ENCODE results near the gene WBP2. TPM values are rescaled to one million over a fixed set of nuclear protein-coding genes. Genes with fewer than 3 reads are reported as not detected.

Gene WBP2
- total and polyA plus RNA-seq, 2 of the 13 experiments (the other 11 are each of a cell fraction or from before 2014, with no cell fraction given): 29.2 to 29.5 TPM

DNA sequence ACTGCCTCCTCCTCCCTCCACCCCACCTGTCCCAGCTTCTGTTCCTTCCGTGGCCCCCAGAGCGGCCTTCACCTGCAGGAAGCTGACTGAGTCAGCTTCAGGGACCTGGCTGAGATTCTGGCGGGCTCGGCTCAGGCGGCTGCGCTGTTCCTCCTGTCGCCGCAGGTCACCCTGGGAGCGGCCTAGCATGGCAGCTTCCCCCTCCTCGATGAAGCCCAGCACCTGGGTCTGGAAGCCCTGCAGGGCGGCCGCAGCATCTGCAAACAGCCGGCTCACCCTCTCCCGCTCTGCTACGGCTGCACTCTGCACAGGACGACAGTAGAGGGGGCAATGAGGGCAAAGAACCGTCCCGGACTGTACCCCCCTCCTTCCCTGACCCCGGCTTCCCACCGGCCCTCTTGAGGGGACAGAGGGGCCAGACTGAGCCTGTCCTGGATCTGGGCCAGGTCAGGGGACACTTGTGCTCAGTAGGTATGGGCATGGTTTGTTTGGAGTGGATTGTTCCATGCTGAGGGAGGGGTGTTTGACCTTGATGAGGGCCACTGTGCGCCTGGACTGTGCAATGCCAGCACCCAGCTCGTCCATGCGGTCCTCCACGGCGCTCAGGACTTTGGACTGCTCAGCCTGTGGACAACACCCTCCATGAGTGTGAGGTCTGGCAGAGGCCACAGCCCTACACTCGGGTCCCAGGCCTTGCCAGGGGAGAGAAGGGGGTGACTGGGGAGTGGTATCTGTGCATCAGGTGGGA is 21.2 kb upstream of the WBP2 start (continued):
- TF ChIP-seq FOSL2 (CRISPR knock-in tag; IDR thresholded peaks at IDR 0.05): peak; percentile 75
- TF ChIP-seq, protein P1, sequence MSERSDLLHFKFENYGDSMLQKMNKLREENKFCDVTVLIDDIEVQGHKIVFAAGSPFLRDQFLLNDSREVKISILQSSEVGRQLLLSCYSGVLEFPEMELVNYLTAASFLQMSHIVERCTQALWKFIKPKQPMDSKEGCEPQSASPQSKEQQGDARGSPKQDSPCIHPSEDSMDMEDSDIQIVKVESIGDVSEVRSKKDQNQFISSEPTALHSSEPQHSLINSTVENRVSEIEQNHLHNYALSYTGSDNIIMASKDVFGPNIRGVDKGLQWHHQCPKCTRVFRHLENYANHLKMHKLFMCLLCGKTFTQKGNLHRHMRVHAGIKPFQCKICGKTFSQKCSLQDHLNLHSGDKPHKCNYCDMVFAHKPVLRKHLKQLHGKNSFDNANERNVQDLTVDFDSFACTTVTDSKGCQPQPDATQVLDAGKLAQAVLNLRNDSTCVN (CRISPR knock-in tag; IDR thresholded peaks at IDR 0.05; ENCODE audit: borderline replicate concordance): peak; percentile 27
- TF ChIP-seq NR2F1 (CRISPR knock-in tag; IDR thresholded peaks at IDR 0.05): peak in 1 of 2 experiments; percentile 70; a peak in 3 of 4 replicates
- TF ChIP-seq HES4 (CRISPR knock-in tag; IDR thresholded peaks at IDR 0.05; ENCODE audit: borderline replicate concordance): peak; percentile 26
- peak; percentile 99 for TF ChIP-seq ZBTB7A (CRISPR knock-in tag; IDR thresholded peaks at IDR 0.05)
- TF ChIP-seq PLRG1 (conservative IDR thresholded peaks at IDR 0.05): no peak
- peak; percentile 53 for TF ChIP-seq ZNF44 (CRISPR knock-in tag; IDR thresholded peaks at IDR 0.05)
- peak; percentile 82 for TF ChIP-seq RBM39 (IDR thresholded peaks at IDR 0.05; ENCODE audit: low read depth, low read length, poor library complexity, severe bottlenecking)
- TF ChIP-seq KLF11 (CRISPR knock-in tag; IDR thresholded peaks at IDR 0.05): peak; percentile 17; the same call in 1 of the 2 replicates
- TF ChIP-seq MEIS2 (CRISPR knock-in tag; IDR thresholded peaks at IDR 0.05): no peak; the same call in 1 of the 2 replicates
- TF ChIP-seq, protein P2, sequence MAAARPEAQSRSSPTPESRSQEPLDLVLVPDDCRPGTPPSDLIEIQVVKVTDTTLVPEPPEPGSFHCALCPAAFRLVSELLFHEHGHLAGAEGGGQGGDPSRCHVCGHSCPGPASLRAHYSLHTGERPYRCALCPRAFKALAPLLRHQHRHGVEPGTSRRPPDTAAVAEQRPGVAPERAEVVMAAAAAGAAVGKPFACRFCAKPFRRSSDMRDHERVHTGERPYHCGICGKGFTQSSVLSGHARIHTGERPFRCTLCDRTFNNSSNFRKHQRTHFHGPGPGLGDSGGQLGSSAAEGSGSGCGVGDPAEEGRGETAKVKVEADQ (CRISPR knock-in tag; IDR thresholded peaks at IDR 0.05; ENCODE audit: borderline replicate concordance): peak; percentile 46; the same call in 1 of the 2 replicates
- peak; percentile 96; the same call in 1 of the 2 replicates for TF ChIP-seq ZNF337 (CRISPR knock-in tag; IDR thresholded peaks at IDR 0.05; ENCODE audit: borderline replicate concordance, low read depth)
- 0 out of 2 replicates have a peak, but pooled peaks have one; percentile 67 for TF ChIP-seq ZNF234 (CRISPR knock-in tag; conservative IDR thresholded peaks at IDR 0.05)
- peak; percentile 82 for TF ChIP-seq ZC3H4 (CRISPR knock-in tag; IDR thresholded peaks at IDR 0.05; ENCODE audit: borderline replicate concordance)
- TF ChIP-seq, protein P3, sequence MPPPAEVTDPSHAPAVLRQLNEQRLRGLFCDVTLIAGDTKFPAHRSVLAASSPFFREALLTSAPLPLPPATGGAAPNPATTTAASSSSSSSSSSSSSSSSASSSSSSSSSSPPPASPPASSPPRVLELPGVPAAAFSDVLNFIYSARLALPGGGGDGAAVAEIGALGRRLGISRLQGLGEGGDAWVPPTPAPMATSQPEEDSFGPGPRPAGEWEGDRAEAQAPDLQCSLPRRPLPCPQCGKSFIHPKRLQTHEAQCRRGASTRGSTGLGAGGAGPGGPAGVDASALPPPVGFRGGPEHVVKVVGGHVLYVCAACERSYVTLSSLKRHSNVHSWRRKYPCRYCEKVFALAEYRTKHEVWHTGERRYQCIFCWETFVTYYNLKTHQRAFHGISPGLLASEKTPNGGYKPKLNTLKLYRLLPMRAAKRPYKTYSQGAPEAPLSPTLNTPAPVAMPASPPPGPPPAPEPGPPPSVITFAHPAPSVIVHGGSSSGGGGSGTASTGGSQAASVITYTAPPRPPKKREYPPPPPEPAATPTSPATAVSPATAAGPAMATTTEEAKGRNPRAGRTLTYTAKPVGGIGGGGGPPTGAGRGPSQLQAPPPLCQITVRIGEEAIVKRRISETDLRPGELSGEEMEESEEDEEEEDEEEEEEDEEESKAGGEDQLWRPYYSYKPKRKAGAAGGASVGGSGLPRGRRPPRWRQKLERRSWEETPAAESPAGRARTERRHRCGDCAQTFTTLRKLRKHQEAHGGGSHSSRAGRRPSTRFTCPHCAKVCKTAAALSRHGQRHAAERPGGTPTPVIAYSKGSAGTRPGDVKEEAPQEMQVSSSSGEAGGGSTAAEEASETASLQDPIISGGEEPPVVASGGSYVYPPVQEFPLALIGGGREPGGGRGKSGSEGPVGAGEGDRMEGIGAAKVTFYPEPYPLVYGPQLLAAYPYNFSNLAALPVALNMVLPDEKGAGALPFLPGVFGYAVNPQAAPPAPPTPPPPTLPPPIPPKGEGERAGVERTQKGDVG (CRISPR knock-in tag; IDR thresholded peaks at IDR 0.05; ENCODE audit: borderline replicate concordance): peak; percentile 88; the same call in 1 of the 2 replicates
- TF ChIP-seq MTF2 (CRISPR knock-in tag; IDR thresholded peaks at IDR 0.05; ENCODE audit: borderline replicate concordance): no peak
- TF ChIP-seq ARHGAP35 (CRISPR knock-in tag; IDR thresholded peaks at IDR 0.05; ENCODE audit: borderline replicate concordance): no peak; the same call in none of the 2 replicates
- TF ChIP-seq NFIC (IDR thresholded peaks at IDR 0.05; ENCODE audit: low read length): peak; percentile 88; the same call in 1 of the 2 replicates
- TF ChIP-seq SRSF4 (IDR thresholded peaks at IDR 0.05; ENCODE audit: low read depth, low read length, poor library complexity, severe bottlenecking): no peak
- peak; percentile 97 for TF ChIP-seq ZIK1 (CRISPR knock-in tag; IDR thresholded peaks at IDR 0.05; ENCODE audit: borderline replicate concordance, low read depth)
- peak; percentile 86; the same call in 1 of the 2 replicates for TF ChIP-seq POLR2AphosphoS2 (IDR thresholded peaks at IDR 0.05; ENCODE audit: low read depth, low read length)
- TF ChIP-seq ZBTB38 (CRISPR knock-in tag; IDR thresholded peaks at IDR 0.05): peak; percentile 93
- TF ChIP-seq RBM22 (optimal IDR thresholded peaks at IDR 0.05; ENCODE audit: low read length): peak; percentile 93
- no peak for TF ChIP-seq ZNF20 (CRISPR knock-in tag; IDR thresholded peaks at IDR 0.05)
- peak; percentile 53 for TF ChIP-seq SRSF1 (optimal IDR thresholded peaks at IDR 0.05; ENCODE audit: low read depth, low read length)

Measured in HepG2 (cell line).